NOMO-1 treated with DMSO at 0.1 percent for 48 hours (cell line): ENCODE results near the gene AMFR.

ENCODE experiments used
- DNase-seq: peaks from one replicate; lab custom pipeline; 2025; ENCODE audit not compliant: unreplicated experiment; lab: John Stamatoyannopoulos, UW

AMFR gene

GRCh38 chr16:56425439-56425832 lies at the start of gene AMFR:
Gene AMFR (minus strand): TSS chr16:56425545. CDS start chr16:56425327, 218 bp downstream.
- DNase-seq, result peak; percentile 76

GRCh38 chr16:56470666-56471065 lies 45.3 kb upstream of the AMFR start:
- no peak for DNase-seq

GRCh38 chr16:56470232-56470631 lies 44.9 kb upstream of the AMFR start:
- DNase-seq, result no peak

GRCh38 chr16:56469748-56470147 lies 44.4 kb upstream of the AMFR start:
- no peak for DNase-seq

- no peak for DNase-seq
These were observed 43.5 kb upstream of the AMFR start for GRCh38 chr16:56468800-56469199.

GRCh38 chr16:56466344-56466743 lies 41.0 kb upstream of the AMFR start:
- no peak for DNase-seq

- DNase-seq, result no peak
These were observed 37.8 kb upstream of the AMFR start for GRCh38 chr16:56463153-56463552.

GRCh38 chr16:56462064-56462796 lies 36.9 kb upstream of the AMFR start:
- DNase-seq, result no peak

GRCh38 chr16:56460101-56460500 lies 34.8 kb upstream of the AMFR start:
- no peak for DNase-seq

- DNase-seq, result no peak
These were observed 32.7 kb upstream of the AMFR start for GRCh38 chr16:56457927-56458470.

- peak; percentile 67 for DNase-seq
These were observed 26.7 kb upstream of the AMFR start for GRCh38 chr16:56451753-56452689.

- peak; percentile 99 for DNase-seq
These were observed 25.8 kb upstream of the AMFR start, which contains the start of the genes NUDT21 and OGFOD1 for GRCh38 chr16:56450986-56451752. Gene NUDT21 (minus strand): TSS chr16:56451332. CDS start chr16:56451202, 130 bp downstream. Gene OGFOD1 (plus strand): TSS chr16:56451554. CDS start chr16:56451613, 59 bp downstream.

- no peak for DNase-seq
These were observed 25.1 kb upstream of the AMFR start for GRCh38 chr16:56450275-56450985.

GRCh38 chr16:56448005-56448404 lies 22.7 kb upstream of the AMFR start:
- no peak for DNase-seq

- no peak for DNase-seq
These were observed 21.9 kb upstream of the AMFR start for GRCh38 chr16:56447286-56447685.

GRCh38 chr16:56438038-56438437 lies 12.7 kb upstream of the AMFR start:
- DNase-seq, result no peak

- DNase-seq, result no peak
These were observed 10.9 kb upstream of the AMFR start for GRCh38 chr16:56436258-56436657.

GRCh38 chr16:56428091-56428490 lies 2.7 kb upstream of the AMFR start:
- DNase-seq, result no peak

- no peak for DNase-seq
These were observed 1.2 kb upstream of the AMFR start for GRCh38 chr16:56426585-56426984.

GRCh38 chr16:56424791-56425438 lies 430 bp downstream of the AMFR start:
- no peak for DNase-seq
